HT1080 (cell line): Measurements from ENCODE around the gene RAB20. TPM values are rescaled to one million over a fixed set of nuclear protein-coding genes. Genes with fewer than 3 reads are reported as not detected.

Experiments used
- total RNA-seq: library from RNA; depleted of rRNA; stranded (reverse); fragments of >200 nt; shearing (Covaris generic); gene quantifications from 2 replicates; pipeline ENCODE4 v1.2.3, GENCODE V29; 2014; rRNA removed

RAB20 gene
- total RNA-seq, 1 experiment from 2014 or later: 7.3 TPM

Other genes starting within 250 kb of the RAB20 start
- 22.8 and 22.9 TPM in 2 replicates for gene NAXD, start 53.8 kb upstream of the RAB20 start, total RNA-seq
- gene CARS2, start 144.4 kb upstream of the RAB20 start, total RNA-seq: 79.3 and 88.4 TPM in 2 replicates
- gene ING1, start 152.0 kb upstream of the RAB20 start, total RNA-seq: 10.6 and 19.2 TPM in 2 replicates